B cell (primary cell): Measurements from ENCODE around the gene BTNL9. TPM values are rescaled to one million over a fixed set of nuclear protein-coding genes. Genes with fewer than 3 reads are reported as not detected.
"Not testable (repeated sequence)": the region's sequence is repeated elsewhere in the genome, so short reads cannot be mapped to it uniquely, and the experiment has no call there.

ENCODE experiments used
- ATAC-seq: fragments of 200-7000 bp; cut with Tn5 transposase; one replicate; pipeline ENCODE4 v1.10.0; 2021; ENCODE audit warnings: low read depth, mild to moderate bottlenecking, moderate number of reproducible peaks, moderate library complexity
- CTCF ChIA-PET: fragments of 350-600 bp; sonication (Branson Sonifier 250); formaldehyde crosslinking; loops from one replicate; lab custom pipeline; 2021; ENCODE audit warnings: antibody characterized with exemption, inconsistent platforms; lab: Charles Lee
- POLR2A ChIA-PET: fragments of 350-600 bp; sonication (Branson Sonifier 250); formaldehyde crosslinking; loops from one replicate; lab custom pipeline; 2021; ENCODE audit warnings: antibody characterized with exemption; lab: Charles Lee
- DNase-seq: peaks from one replicate; pipeline ENCODE4 v3.0.0; 2013
- H2AFZ ChIP-seq: 2 replicates; pipeline ENCODE4 v1.6.1; 2012; ENCODE audit warnings: mild to moderate bottlenecking, low read depth, low read length; ENCODE audit not compliant: insufficient read depth, poor library complexity, severe bottlenecking
- H3K27ac ChIP-seq, 2 donors: 1 replicate in 1 of 2; 2 replicates in 1 of 2; pipeline ENCODE4 v1.5.1; 2012 to 2013; ENCODE audit warnings: low read length in 2 of 2, mild to moderate bottlenecking in 2 of 2, moderate library complexity in 1 of 2
- H3K27me3 ChIP-seq, 4 experiments: fragments of 200-600 bp in 1 of 4; sonication (generic) in 1 of 4; replicated peaks in 1 of 4; 1 replicate in 2 of 4; 2 replicates in 2 of 4; pipeline versions ENCODE4 v1.6.1 to v1.7.0; 2013 to 2016; ENCODE audit warnings: low read length in 3 of 4, mild to moderate bottlenecking in 2 of 4, mixed read lengths in 1 of 4, moderate library complexity in 1 of 4; ENCODE audit not compliant: insufficient read depth in 4 of 4, control insufficient read depth in 3 of 4; ENCODE audit errors: control extremely low read depth in 1 of 4
- H3K36me3 ChIP-seq, 2 experiments: replicated peaks in 1 of 2; 1 replicate in 1 of 2; 2 replicates in 1 of 2; pipeline versions ENCODE4 v1.6.1 to v1.7.1; 2013; ENCODE audit warnings: low read length in 1 of 2; ENCODE audit not compliant: insufficient read depth in 2 of 2, control insufficient read depth in 1 of 2; ENCODE audit errors: control extremely low read depth in 1 of 2, extremely low read depth in 1 of 2
- H3K4me1 ChIP-seq, 2 donors: fragments of 200-600 bp in 1 of 2; sonication (generic) in 1 of 2; 1 replicate in 1 of 2; 2 replicates in 1 of 2; pipeline versions ENCODE4 v1.5.1 to v1.6.1; 2013 to 2017; ENCODE audit warnings: low read length in 2 of 2; ENCODE audit not compliant: control insufficient read depth in 2 of 2, insufficient read depth in 2 of 2
- H3K4me2 ChIP-seq: replicated peaks from 2 replicates; pipeline ENCODE3; 2012; ENCODE audit warnings: mild to moderate bottlenecking, low read depth, low read length; ENCODE audit not compliant: poor library complexity, severe bottlenecking
- H3K4me3 ChIP-seq, 5 experiments: fragments of 200-600 bp in 1 of 5; sonication (generic) in 1 of 5; 1 replicate in 3 of 5; 2 replicates in 2 of 5; pipeline versions ENCODE4 v1.5.1 to v1.7.0; 2011 to 2016; ENCODE audit warnings: low read length in 4 of 5, mild to moderate bottlenecking in 4 of 5, low read depth in 2 of 5, control low read depth in 1 of 5, moderate library complexity in 1 of 5; ENCODE audit not compliant: insufficient read depth in 1 of 5; ENCODE audit errors: control extremely low read depth in 1 of 5, extremely low read depth in 1 of 5
- H3K79me2 ChIP-seq: fragments of 200-600 bp; sonication (generic); one replicate; pipeline ENCODE4 v1.6.0; 2016; ENCODE audit warnings: low read length; ENCODE audit not compliant: control insufficient read depth, insufficient read depth
- H3K9ac ChIP-seq: fragments of 200-600 bp; sonication (generic); 2 replicates; pipeline ENCODE4 v1.6.1; 2017; ENCODE audit warnings: mild to moderate bottlenecking, low read length, moderate library complexity
- H3K9me3 ChIP-seq, 3 donors: one replicate each; pipeline versions ENCODE4 v1.6.1 to v1.7.1; 2013; ENCODE audit warnings: low read length in 2 of 3; ENCODE audit not compliant: control insufficient read depth in 2 of 3, insufficient read depth in 1 of 3; ENCODE audit errors: control extremely low read depth in 1 of 3
- H4K20me1 ChIP-seq: 2 replicates; pipeline ENCODE4 v1.6.0; 2012; ENCODE audit warnings: mild to moderate bottlenecking, low read length; ENCODE audit not compliant: insufficient read depth, control insufficient read depth, poor library complexity, severe bottlenecking
- H3K27ac Mint-ChIP-seq: one replicate; pipeline ENCODE4 v1.8.0; 2021; ENCODE audit warnings: mixed read lengths
- H3K27me3 Mint-ChIP-seq: one replicate; pipeline ENCODE4 v1.8.0; 2021; ENCODE audit warnings: mixed read lengths
- H3K4me1 Mint-ChIP-seq: one replicate; pipeline ENCODE4 v1.8.0; 2021; ENCODE audit warnings: mixed read lengths
- H3K4me3 Mint-ChIP-seq: one replicate; pipeline ENCODE4 v1.8.0; 2021; ENCODE audit warnings: mixed read lengths
- H3K9me3 Mint-ChIP-seq: one replicate; pipeline ENCODE4 v1.8.0; 2022; ENCODE audit warnings: mixed read lengths; ENCODE audit not compliant: insufficient read depth
- CTCF ChIP-seq: fragments of 200-600 bp; IDR thresholded peaks from one replicate; pipeline ENCODE4 v1.8.0; 2022; ENCODE audit warnings: antibody characterized with exemption, mild to moderate bottlenecking
- EZH2 ChIP-seq: IDR thresholded peaks from 2 replicates; pipeline ENCODE4 v1.6.1; 2012; ENCODE audit warnings: borderline replicate concordance, low read depth, mild to moderate bottlenecking, moderate library complexity, low read length; ENCODE audit not compliant: insufficient read depth, poor library complexity, severe bottlenecking
- WGBS: methylation state at CpG from one replicate; pipeline ENCODE4 v1.1.5; 2013; ENCODE audit warnings: missing lambda C conversion rate; ENCODE audit not compliant: insufficient coverage; 5-methylcytosine and 5-hydroxymethylcytosine counted together
- intact Hi-C: fragments of 100-400 bp; cut with micrococcal nuclease; formaldehyde crosslinking; loops from one replicate; pipeline ENCODE4 v1.10.0; 2022
- polyA plus RNA-seq: library from polyadenylated mRNA; depleted of rRNA; stranded (reverse); fragments of >200 nt; gene quantifications from 2 replicates; pipeline ENCODE4 v1.2.3, GENCODE V29; 2012
- total RNA-seq, 2 donors: library from RNA; stranded (reverse); fragments of 120-200 nt in 1 of 2; gene quantifications; 1 replicate in 1 of 2; 2 replicates in 1 of 2; pipeline versions ENCODE4 v1.2.3 to v1.2.4, GENCODE V29; 2013 to 2022

BTNL9 gene
- total and polyA plus RNA-seq, 2 donors (not counting 1 experiment from before 2014, with no cell fraction given): 40.7 to 173 TPM

- Histone ChIP-seq H3K9ac (no peak overlapping the region), H3K4me2 (no peak overlapping the region), H3K9me3 (peaks cover 0 to 20% (median 0%) of the 10 kb centered on the region in 3 donors), H3K4me3 (no peak overlapping the region), H3K79me2 (no peaks in the 10 kb centered on the region), H4K20me1 (no peaks in the 10 kb centered on the region), H3K27me3 (peaks cover 0 to 40% (median 20%) of the 10 kb centered on the region in 4 experiments), H3K36me3 (no peaks in the 10 kb centered on the region), H2AFZ (no peak overlapping the region), H3K4me1 (peaks cover 0 to 7% of the 10 kb centered on the region in 2 donors), H3K27ac (no peak overlapping the region)
- WGBS: 35% methylated on average over 8 of the region's 11 CpGs
- H3K27ac Mint-ChIP-seq: no peak overlapping the region
- TF ChIP-seq EZH2: no peak
- no peak for TF ChIP-seq CTCF
- H3K9me3 Mint-ChIP-seq: no peaks in the 10 kb centered on the region
- POLR2A ChIA-PET: no interaction called here
- DNase-seq (no peak), ATAC-seq (peak; percentile 66)
- CTCF ChIA-PET: interaction anchor here (1.5 to 1.8 kb wide), 2 partner anchors 9 to 176 kb away, joined by 3 to 12 read pairs; no protein-coding TSS in a partner anchor
- H3K4me1 Mint-ChIP-seq: peaks cover 11% of the 10 kb centered on the region
- H3K27me3 Mint-ChIP-seq: peaks cover 40% of the 10 kb centered on the region
- intact Hi-C loops: no loop called here
- no peak overlapping the region for H3K4me3 Mint-ChIP-seq
Observed at GRCh38 chr5:181044662-181045305, 4.7 kb downstream of the BTNL9 start.

GRCh38 chr5:181045316-181045715, 5.2 kb downstream of the BTNL9 start:
- H3K36me3 ChIP-seq: no peaks in the 10 kb centered on the region
- no peak overlapping the region for H3K27ac ChIP-seq
- peaks cover 36% of the 10 kb centered on the region for H3K27me3 Mint-ChIP-seq
- H4K20me1 ChIP-seq: no peaks in the 10 kb centered on the region
- H3K27me3 ChIP-seq: peaks cover 0 to 42% (median 24%) of the 10 kb centered on the region in 4 experiments
- POLR2A ChIA-PET: no interaction called here
- H3K4me3 ChIP-seq: no peak overlapping the region
- ATAC-seq: no peak
- H2AFZ ChIP-seq: no peak overlapping the region
- H3K27ac Mint-ChIP-seq: no peak overlapping the region
- H3K4me1 Mint-ChIP-seq: peaks cover 16% of the 10 kb centered on the region
- H3K9me3 ChIP-seq: peaks cover 0 to 25% (median 0%) of the 10 kb centered on the region in 3 donors
- CTCF ChIA-PET: interaction anchor here (1.5 to 1.8 kb wide), 2 partner anchors 9 to 177 kb away, joined by 3 to 12 read pairs; no protein-coding TSS in a partner anchor
- peaks cover 0 to 12% of the 10 kb centered on the region in 2 donors for H3K4me1 ChIP-seq
- H3K4me3 Mint-ChIP-seq: no peak overlapping the region
- intact Hi-C loops: no loop called here
- no peak overlapping the region for H3K9ac ChIP-seq
- no peak overlapping the region for H3K4me2 ChIP-seq
- TF ChIP-seq CTCF: no peak
- TF ChIP-seq EZH2: no peak
- DNase-seq: no peak
- no peaks in the 10 kb centered on the region for H3K79me2 ChIP-seq
- 47% methylated on average over 10 of the region's 10 CpGs for WGBS
- H3K9me3 Mint-ChIP-seq: no peaks in the 10 kb centered on the region

- peaks cover 4 to 17% of the 10 kb centered on the region in 2 donors for H3K4me1 ChIP-seq
- H3K27ac Mint-ChIP-seq, H2AFZ ChIP-seq, DNase-seq, H3K27ac ChIP-seq, H3K4me3 Mint-ChIP-seq, H3K79me2 ChIP-seq, POLR2A ChIA-PET, H3K4me2 ChIP-seq, H3K4me3 ChIP-seq, intact Hi-C loops, H4K20me1 ChIP-seq, H3K9ac ChIP-seq, ATAC-seq, H3K36me3 ChIP-seq, H3K9me3 Mint-ChIP-seq: not testable (repeated sequence)
- CTCF ChIA-PET: interaction anchor here (1.5 kb wide), 1 partner anchor 177 kb away, joined by 3 read pairs; no protein-coding TSS in a partner anchor
- Mint-ChIP-seq H3K4me1 (peaks cover 20% of the 10 kb centered on the region), H3K27me3 (peaks cover 36% of the 10 kb centered on the region)
- peaks cover 0 to 46% (median 27%) of the 10 kb centered on the region in 4 experiments for H3K27me3 ChIP-seq
- peaks cover 0 to 31% (median 0%) of the 10 kb centered on the region in 3 donors for H3K9me3 ChIP-seq
- 10% methylated on average over 1 of the region's 1 CpG for WGBS
Observed at GRCh38 chr5:181045857-181046256, 5.8 kb downstream of the BTNL9 start.
